Effector memory CD8-positive, alpha-beta T cell (primary cell): ENCODE results near the gene DET1.

Experiments
- ATAC-seq: fragments of 150-1000 bp; cut with Tn5 transposase; replicated peaks from 2 replicates; pipeline ENCODE4 v1.10.0; 2021; ENCODE audit warnings: mild to moderate bottlenecking, moderate library complexity
- DNase-seq, 3 experiments: peaks; one replicate each; pipeline ENCODE4 v3.0.0; 2021
- H3K27ac Mint-ChIP-seq, 2 donors: one replicate each; pipeline ENCODE4 v1.8.0; 2022; ENCODE audit warnings: mild to moderate bottlenecking in 2 of 2, mixed read lengths in 2 of 2, moderate library complexity in 2 of 2
- H3K27me3 Mint-ChIP-seq, 2 donors: one replicate each; pipeline ENCODE4 v1.8.0; 2022; ENCODE audit warnings: mixed read lengths in 2 of 2
- H3K36me3 Mint-ChIP-seq: one replicate; pipeline ENCODE4 v1.8.0; 2022; ENCODE audit warnings: mild to moderate bottlenecking, moderate library complexity, mixed read lengths; ENCODE audit not compliant: insufficient read depth
- H3K4me1 Mint-ChIP-seq, 2 donors: one replicate each; pipeline ENCODE4 v1.8.0; 2022; ENCODE audit warnings: low read depth in 2 of 2, mixed read lengths in 2 of 2
- H3K4me3 Mint-ChIP-seq, 2 donors: one replicate each; pipeline ENCODE4 v1.8.0; 2022; ENCODE audit warnings: mild to moderate bottlenecking in 2 of 2, mixed read lengths in 2 of 2, moderate library complexity in 2 of 2
- H3K9me3 Mint-ChIP-seq, 2 donors: one replicate each; pipeline ENCODE4 v1.8.0; 2022; ENCODE audit warnings: mixed read lengths in 2 of 2

Gene DET1

GRCh38 chr15:88463870-88464532 lies 82.5 kb downstream of the DET1 start:
- H3K36me3 Mint-ChIP-seq, result peaks cover 73% of the 10 kb centered on the region
- peaks cover 15 to 19% of the 10 kb centered on the region in 2 donors for H3K4me1 Mint-ChIP-seq
- H3K27me3 Mint-ChIP-seq, result no peaks in the 10 kb centered on the region
- H3K27ac Mint-ChIP-seq, result peak overlapping the region in 1 of 2 donors; percentile 86
- DNase-seq, result no peak
- no peak overlapping the region for H3K4me3 Mint-ChIP-seq
- no peaks in the 10 kb centered on the region for H3K9me3 Mint-ChIP-seq
- no peak for ATAC-seq
